Measurements from ENCODE around the gene MAP3K2. TPM values are rescaled to one million over a fixed set of nuclear protein-coding genes. Genes with fewer than 3 reads are reported as not detected.

MAP3K2 gene
- total RNA-seq, 4 donors from 2014 or later, result 51.0 to 66.1 (median 64.7) TPM

DNA sequence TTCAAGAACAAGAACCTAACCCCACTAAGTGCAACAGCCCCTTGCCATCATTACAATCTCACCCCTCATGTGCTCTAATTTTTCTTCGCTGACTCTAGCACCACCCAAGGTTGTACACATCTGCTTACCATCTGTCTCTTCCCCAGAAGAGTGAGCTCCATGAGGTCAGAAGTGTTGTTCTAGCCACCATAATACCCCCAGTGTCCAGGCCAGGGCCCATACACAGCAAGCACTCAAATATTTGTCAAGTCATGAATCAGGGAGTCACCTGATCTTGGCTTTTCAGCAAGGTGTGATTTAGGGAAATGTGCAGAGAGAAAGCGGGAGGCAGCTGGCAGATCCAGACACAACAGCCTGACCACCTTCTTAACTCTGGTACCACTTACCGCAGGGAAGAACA lies 99.5 kb downstream of the MAP3K2 start:
- TF ChIP-seq, protein P1, sequence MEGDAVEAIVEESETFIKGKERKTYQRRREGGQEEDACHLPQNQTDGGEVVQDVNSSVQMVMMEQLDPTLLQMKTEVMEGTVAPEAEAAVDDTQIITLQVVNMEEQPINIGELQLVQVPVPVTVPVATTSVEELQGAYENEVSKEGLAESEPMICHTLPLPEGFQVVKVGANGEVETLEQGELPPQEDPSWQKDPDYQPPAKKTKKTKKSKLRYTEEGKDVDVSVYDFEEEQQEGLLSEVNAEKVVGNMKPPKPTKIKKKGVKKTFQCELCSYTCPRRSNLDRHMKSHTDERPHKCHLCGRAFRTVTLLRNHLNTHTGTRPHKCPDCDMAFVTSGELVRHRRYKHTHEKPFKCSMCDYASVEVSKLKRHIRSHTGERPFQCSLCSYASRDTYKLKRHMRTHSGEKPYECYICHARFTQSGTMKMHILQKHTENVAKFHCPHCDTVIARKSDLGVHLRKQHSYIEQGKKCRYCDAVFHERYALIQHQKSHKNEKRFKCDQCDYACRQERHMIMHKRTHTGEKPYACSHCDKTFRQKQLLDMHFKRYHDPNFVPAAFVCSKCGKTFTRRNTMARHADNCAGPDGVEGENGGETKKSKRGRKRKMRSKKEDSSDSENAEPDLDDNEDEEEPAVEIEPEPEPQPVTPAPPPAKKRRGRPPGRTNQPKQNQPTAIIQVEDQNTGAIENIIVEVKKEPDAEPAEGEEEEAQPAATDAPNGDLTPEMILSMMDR (IDR thresholded peaks at IDR 0.05; ENCODE audit: low read depth), result no peak

DNA sequence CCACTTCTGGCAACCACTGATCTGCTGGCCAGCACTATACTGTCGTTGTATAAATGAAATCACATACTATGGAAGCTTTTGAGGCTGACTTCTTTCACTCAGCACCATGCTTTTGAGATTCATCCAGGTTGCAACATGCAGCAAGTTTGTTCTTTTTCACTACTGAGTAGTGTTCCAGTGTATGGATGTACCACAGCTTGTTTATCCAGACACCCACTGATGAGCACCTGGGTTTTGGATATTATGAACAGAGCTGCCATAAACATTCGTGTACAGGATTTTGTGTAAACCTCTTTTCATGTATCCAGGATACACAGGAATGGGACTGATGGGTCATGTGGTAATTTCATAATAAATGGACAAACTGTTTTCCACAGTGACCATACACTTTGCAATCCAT lies 104.5 kb downstream of the MAP3K2 start:
- TF ChIP-seq, protein P1 (IDR thresholded peaks at IDR 0.05; ENCODE audit: low read depth), result no peak

DNA sequence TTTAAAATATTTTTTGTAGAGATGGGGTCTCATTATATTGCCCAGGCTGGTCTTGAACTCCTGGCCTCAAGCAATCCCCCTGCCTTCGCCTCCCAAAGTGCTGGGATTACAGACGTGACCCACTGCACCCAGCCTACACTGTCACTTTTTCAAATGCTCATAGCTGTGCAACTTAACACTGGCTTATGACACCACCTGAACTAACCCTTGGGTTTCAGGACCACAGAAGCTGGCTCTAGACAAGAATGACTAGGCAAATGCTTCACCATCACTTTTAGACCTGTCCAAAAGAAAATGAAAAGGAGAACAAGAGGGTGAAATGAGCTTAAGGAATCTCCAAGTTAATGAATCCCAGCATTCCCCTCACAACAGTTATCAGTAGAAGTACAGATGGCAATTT lies 107.1 kb downstream of the MAP3K2 start:
- TF ChIP-seq, protein P1 (IDR thresholded peaks at IDR 0.05; ENCODE audit: low read depth), result no peak

DNA sequence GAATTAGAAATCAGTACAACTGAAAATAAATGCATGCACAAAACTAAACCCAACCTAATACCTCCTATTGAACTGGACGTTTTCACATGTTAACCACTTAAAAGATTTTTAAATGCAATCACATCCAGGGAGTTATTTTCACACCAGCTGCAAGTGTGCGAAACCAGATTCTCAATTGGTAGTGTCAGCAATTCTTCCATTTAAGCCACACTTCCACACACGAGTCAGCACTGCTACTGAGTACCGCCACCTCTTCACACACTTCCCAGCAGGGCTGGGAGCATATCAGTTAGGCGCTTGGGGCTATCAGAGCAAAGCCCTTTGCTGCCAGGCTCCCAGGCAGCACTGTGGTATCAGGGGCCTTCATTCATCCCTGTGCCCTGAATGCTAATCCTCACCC lies 108.0 kb downstream of the MAP3K2 start:
- TF ChIP-seq, protein P1 (IDR thresholded peaks at IDR 0.05; ENCODE audit: low read depth), result no peak

DNA sequence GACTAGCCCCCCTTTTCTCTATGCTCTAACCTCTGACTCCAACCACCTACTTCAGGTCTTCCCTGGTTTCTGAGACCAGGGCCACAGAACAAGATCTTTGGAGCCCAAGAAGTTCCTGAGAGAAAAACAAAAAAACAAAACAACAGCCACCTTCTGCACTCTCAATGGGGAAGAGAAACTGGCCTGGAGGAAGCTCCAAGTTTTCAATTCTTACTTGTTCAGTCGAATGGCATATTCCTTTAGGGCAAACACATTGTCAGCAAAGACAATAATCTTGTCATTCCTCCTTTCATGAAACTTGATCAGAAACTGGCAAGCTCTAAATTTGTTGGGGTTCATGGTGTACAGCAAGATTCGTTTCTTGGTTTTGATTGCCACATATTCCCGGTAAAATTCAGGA lies 108.8 kb downstream of the MAP3K2 start:
- TF ChIP-seq, protein P1 (IDR thresholded peaks at IDR 0.05; ENCODE audit: low read depth), result no peak

DNA sequence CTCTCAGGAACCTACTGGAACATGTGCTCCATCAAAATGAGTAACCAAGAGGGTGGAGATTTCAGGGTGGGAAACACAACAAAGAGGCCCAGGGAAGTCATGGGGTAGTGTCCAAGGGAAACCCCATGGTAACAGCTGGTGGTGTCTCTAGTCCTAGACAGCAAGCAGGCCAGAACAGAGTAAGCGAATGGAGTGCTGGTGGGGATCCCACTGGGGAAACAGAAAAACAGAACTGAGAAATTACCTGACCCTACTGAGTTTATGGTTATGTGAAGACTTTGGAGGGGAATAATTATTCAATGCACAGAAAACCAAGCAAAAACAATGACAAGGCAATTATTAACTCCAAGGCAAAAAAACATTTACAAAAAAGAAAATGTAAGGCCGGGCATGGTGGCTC lies 110.7 kb downstream of the MAP3K2 start:
- TF ChIP-seq, protein P1 (IDR thresholded peaks at IDR 0.05; ENCODE audit: low read depth), result no peak

DNA sequence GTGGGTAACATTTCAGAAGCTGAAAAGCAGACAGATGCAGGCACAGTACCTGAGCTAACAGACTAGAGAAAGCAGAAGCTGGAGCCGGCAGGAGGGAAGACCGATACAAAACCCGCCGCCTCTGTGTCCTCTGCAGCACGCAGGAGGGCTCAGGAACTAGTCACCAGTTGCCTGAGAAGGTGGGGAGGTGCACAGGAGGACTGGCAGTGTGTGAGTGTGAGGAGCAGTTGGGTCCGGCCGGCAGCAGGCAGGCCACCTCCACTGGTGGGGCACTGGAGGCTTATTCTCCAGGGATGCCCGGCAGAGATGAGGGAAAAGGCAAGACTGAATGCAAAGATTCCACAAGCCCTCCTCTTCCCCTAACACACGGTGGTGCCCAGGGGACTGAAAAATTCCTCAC lies 112.0 kb downstream of the MAP3K2 start:
- TF ChIP-seq, protein P1 (IDR thresholded peaks at IDR 0.05; ENCODE audit: low read depth), result no peak

All from subcutaneous adipose tissue (tissue), 4 donors.